Measurements from ENCODE around the gene ULBP2.
"Not testable (repeated sequence)": the region's sequence is repeated elsewhere in the genome, so short reads cannot be mapped to it uniquely, and the experiment has no call there.

The ULBP2 gene

GRCh38 chr6:149968909-149969308, 27.1 kb downstream of the ULBP2 start:
- DNase-seq (ENCODE audit: low spot score): not testable (repeated sequence)

- DNase-seq (ENCODE audit: low spot score): no peak
Observed at GRCh38 chr6:149969635-149970034, 27.8 kb downstream of the ULBP2 start.

- DNase-seq (ENCODE audit: low spot score): not testable (repeated sequence)
Observed at GRCh38 chr6:149974394-149974793, 32.6 kb downstream of the ULBP2 start.

GRCh38 chr6:149974825-149975224, 33.0 kb downstream of the ULBP2 start:
- no peak for DNase-seq (ENCODE audit: low spot score)

GRCh38 chr6:149975400-149975799, 33.6 kb downstream of the ULBP2 start:
- no peak for DNase-seq (ENCODE audit: low spot score)

GRCh38 chr6:149977221-149977620, 35.4 kb downstream of the ULBP2 start:
- no peak for DNase-seq (ENCODE audit: low spot score)

GRCh38 chr6:149978610-149979009, 36.8 kb downstream of the ULBP2 start:
- DNase-seq (ENCODE audit: low spot score): no peak

- DNase-seq (ENCODE audit: low spot score): no peak
Observed at GRCh38 chr6:149979293-149979692, 37.5 kb downstream of the ULBP2 start.

- no peak for DNase-seq (ENCODE audit: low spot score)
Observed at GRCh38 chr6:149983145-149983544, 41.3 kb downstream of the ULBP2 start.

- no peak for DNase-seq (ENCODE audit: low spot score)
Observed at GRCh38 chr6:149984773-149985172, 43.0 kb downstream of the ULBP2 start.

GRCh38 chr6:149985481-149985937, 43.7 kb downstream of the ULBP2 start:
- DNase-seq (ENCODE audit: low spot score): no peak

- DNase-seq (ENCODE audit: low spot score): no peak
Observed at GRCh38 chr6:149987602-149988107, 45.8 kb downstream of the ULBP2 start.

- no peak for DNase-seq (ENCODE audit: low spot score)
Observed at GRCh38 chr6:149988550-149989346, 46.9 kb downstream of the ULBP2 start.

GRCh38 chr6:149990212-149990660, 48.4 kb downstream of the ULBP2 start:
- DNase-seq (ENCODE audit: low spot score): no peak

GRCh38 chr6:149990661-149991471, 49.1 kb downstream of the ULBP2 start:
- no peak for DNase-seq (ENCODE audit: low spot score)

- DNase-seq (ENCODE audit: low spot score): not testable (repeated sequence)
Observed at GRCh38 chr6:149991472-149991795, 49.6 kb downstream of the ULBP2 start.

- DNase-seq (ENCODE audit: low spot score): no peak
Observed at GRCh38 chr6:149991838-149992237, 50.0 kb downstream of the ULBP2 start.

- DNase-seq (ENCODE audit: low spot score): no peak
Observed at GRCh38 chr6:149995235-149995750, 53.5 kb downstream of the ULBP2 start.

GRCh38 chr6:149995971-149996370, 54.2 kb downstream of the ULBP2 start:
- no peak for DNase-seq (ENCODE audit: low spot score)

Measured in AG08395 (cell line).